ENCODE measurements around the gene HAUS3.
"Not testable (repeated sequence)": the region's sequence is repeated elsewhere in the genome, so short reads cannot be mapped to it uniquely, and the experiment has no call there.

HAUS3 gene

DNA sequence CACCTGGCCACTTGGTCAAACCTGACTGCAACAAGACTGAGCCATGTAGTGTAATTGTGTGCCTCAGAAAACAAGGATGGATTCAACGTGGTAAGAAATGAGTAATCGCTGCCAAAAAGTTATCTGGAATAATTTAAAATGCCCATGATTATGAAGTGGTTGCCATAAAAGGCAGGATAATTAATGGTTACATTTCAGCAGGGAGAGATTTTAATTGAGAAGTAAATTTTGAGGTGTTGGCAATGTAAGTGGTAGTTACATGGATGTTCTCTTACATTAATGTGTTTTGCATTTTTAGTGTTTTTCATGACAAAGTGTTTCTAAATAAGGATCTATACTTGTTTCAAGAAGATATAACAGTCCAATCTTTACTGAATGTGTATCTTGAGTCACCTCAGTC lies 15.7 kb downstream of the HAUS3 start:
- Histone ChIP-seq H3K4me1 (ENCODE audit: insufficient read depth, low read length) (peaks cover 23% of the 10 kb centered on the region), H3K36me3 (ENCODE audit: insufficient read depth, low read length) (peaks cover 4% of the 10 kb centered on the region; the same call in 1 of the 2 replicates), H3K27me3 (ENCODE audit: insufficient read depth, low read length) (no peaks in the 10 kb centered on the region), H3K4me3 (ENCODE audit: low read length) (no peak overlapping the region), H3K27ac (ENCODE audit: low read depth, low read length) (no peak overlapping the region), H3K9me3 (ENCODE audit: insufficient read depth, low read depth, low read length) (no peaks in the 10 kb centered on the region), H3K9ac (ENCODE audit: low read depth, low read length) (no peak overlapping the region)
- 94% methylated on average over 2 of the region's 2 CpGs for WGBS

DNA sequence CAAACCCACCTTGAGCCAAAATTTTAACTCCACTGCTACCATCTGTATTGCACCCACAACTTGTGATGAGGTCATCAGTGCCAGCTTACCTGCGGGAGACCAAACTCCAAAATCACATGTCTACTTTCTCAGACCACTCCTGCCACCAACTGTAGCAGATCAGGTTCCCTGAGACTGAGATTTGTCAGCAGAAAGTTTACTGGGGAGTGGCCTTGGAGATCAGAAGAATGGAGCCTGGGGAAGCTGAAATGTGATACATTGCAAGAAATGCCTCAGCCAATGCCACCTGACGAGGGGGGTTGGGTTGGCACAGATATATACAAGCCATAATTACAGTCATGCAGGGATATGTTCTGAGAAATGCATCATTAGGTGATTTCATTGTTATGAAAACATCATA lies 19.1 kb downstream of the HAUS3 start:
- 92% methylated on average over 2 of the region's 2 CpGs for WGBS
- no peaks in the 10 kb centered on the region for H3K9me3 ChIP-seq (ENCODE audit: insufficient read depth, low read depth, low read length)
- H3K36me3 ChIP-seq (ENCODE audit: insufficient read depth, low read length): no peaks in the 10 kb centered on the region
- no peak overlapping the region for H3K4me3 ChIP-seq (ENCODE audit: low read length)
- H3K27me3 ChIP-seq (ENCODE audit: insufficient read depth, low read length): no peaks in the 10 kb centered on the region
- H3K4me1 ChIP-seq (ENCODE audit: insufficient read depth, low read length): peaks cover 31% of the 10 kb centered on the region
- H3K27ac ChIP-seq (ENCODE audit: low read depth, low read length): no peak overlapping the region
- H3K9ac ChIP-seq (ENCODE audit: low read depth, low read length): no peak overlapping the region

DNA sequence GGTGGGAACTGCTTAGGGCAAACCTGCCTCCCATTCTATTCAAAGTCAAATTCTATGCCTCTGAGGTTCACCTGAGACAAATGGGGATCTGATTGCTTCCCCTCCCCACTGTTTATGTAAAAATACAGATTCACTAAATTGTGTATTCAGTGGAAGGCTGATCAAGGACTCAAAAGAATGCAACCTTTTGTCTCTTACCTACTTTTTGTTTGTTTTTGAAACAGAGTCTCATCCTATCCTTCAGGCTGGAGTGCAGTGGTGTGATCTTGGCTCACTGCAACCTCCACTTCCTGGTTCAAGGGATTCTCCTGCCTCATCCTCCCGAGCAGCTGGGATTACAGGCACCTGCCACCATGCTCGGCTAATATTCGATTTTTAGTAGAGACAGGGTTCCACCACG lies 20.5 kb downstream of the HAUS3 start:
- not testable (repeated sequence) for H3K4me3 ChIP-seq (ENCODE audit: low read length); H3K9me3 ChIP-seq (ENCODE audit: insufficient read depth, low read depth, low read length); H3K27me3 ChIP-seq (ENCODE audit: insufficient read depth, low read length); H3K36me3 ChIP-seq (ENCODE audit: insufficient read depth, low read length)
- Histone ChIP-seq H3K9ac (ENCODE audit: low read depth, low read length) (peak overlapping the region; percentile 39), H3K4me1 (ENCODE audit: insufficient read depth, low read length) (peaks cover 31% of the 10 kb centered on the region), H3K27ac (ENCODE audit: low read depth, low read length) (peak overlapping the region; percentile 58)
- 38% methylated on average over 4 of the region's 4 CpGs for WGBS

DNA sequence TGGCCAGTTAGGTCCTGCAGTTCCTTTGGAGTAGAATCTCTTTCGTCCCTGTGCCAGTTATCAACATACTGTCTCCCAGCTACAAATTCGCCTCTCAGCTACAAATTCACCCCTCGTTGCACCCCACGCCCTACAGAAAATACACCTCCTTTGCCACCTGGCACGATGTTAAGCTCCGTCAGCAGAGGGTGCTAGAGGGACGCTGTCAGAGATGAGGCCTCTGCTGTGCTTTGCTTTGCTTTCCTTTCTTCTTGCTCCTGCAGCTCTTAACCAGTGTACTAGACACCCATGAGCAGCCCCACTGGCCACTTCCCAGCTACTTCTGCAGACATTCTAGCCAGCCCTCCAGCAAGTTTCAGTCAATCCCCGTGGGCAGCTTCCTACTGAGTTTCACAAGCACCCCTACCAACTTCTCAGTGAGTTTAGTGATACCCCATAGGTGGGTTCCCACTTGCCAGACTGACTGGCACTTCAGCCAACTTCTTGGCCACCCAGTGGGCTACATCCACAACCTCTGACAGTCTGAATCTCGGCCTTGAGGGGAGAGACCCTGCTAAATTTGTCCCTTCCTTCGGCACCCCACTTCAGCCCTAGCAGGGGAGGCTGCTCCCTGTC lies 21.8 kb downstream of the HAUS3 start:
- no peaks in the 10 kb centered on the region for H3K36me3 ChIP-seq (ENCODE audit: insufficient read depth, low read length)
- H3K9me3 ChIP-seq (ENCODE audit: insufficient read depth, low read depth, low read length): no peaks in the 10 kb centered on the region
- 25% methylated on average over 10 of the region's 10 CpGs for WGBS
- no peak overlapping the region; the same call in 1 of the 2 replicates for H3K9ac ChIP-seq (ENCODE audit: low read depth, low read length)
- H3K4me3 ChIP-seq (ENCODE audit: low read length): no peak overlapping the region
- peaks cover 32% of the 10 kb centered on the region for H3K4me1 ChIP-seq (ENCODE audit: insufficient read depth, low read length)
- H3K27me3 ChIP-seq (ENCODE audit: insufficient read depth, low read length): no peaks in the 10 kb centered on the region
- H3K27ac ChIP-seq (ENCODE audit: low read depth, low read length): no peak overlapping the region

DNA sequence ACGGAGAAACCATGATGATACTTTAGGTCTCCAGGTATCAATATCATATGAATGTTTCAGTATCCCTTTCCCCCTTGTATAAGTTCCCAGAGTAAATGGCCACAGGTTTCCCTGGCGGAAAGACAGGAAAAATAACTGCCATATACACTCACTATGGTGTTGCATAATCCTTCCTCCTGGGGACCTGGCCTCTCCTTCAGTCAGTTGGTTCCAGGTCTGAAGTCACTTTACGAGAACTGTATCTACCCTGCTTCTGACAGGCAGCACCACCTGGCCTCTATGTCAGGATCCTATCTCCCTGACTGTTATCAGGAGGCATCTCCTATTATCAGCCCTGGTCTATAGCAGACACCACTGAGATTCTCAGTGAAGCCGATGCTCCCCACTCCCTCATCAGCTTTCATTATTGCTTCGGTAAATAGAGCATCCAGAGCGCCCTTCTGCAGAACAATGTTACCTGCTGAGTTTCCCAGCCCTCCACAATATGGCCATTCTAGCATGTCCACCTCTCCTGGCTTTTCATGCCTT lies 22.6 kb downstream of the HAUS3 start:
- peaks cover 35% of the 10 kb centered on the region for H3K4me1 ChIP-seq (ENCODE audit: insufficient read depth, low read length)
- H3K9me3 ChIP-seq (ENCODE audit: insufficient read depth, low read depth, low read length): no peaks in the 10 kb centered on the region
- H3K27ac ChIP-seq (ENCODE audit: low read depth, low read length): no peak overlapping the region
- H3K36me3 ChIP-seq (ENCODE audit: insufficient read depth, low read length): no peaks in the 10 kb centered on the region
- no peaks in the 10 kb centered on the region for H3K27me3 ChIP-seq (ENCODE audit: insufficient read depth, low read length)
- WGBS: 91% methylated on average over 6 of the region's 6 CpGs
- no peak overlapping the region for H3K4me3 ChIP-seq (ENCODE audit: low read length)
- no peak overlapping the region for H3K9ac ChIP-seq (ENCODE audit: low read depth, low read length)

DNA sequence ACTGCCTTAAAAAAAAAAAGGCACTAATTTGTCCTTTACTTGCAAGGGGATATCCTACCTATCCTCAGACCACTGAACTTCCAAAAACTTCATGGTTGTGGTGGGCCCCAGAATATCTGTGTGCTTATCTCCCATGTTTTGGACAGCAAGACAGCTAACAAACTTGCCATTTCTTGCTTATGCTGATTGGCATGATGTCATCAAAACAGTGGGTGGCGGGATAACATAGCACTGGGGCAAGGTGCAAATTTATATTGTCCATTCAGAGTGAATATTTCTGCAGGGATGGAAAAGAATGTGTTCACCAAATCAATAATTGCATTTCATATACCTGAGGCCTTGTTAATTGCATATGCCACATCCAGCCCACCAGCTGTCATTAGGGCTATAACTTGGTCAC lies 23.5 kb downstream of the HAUS3 start:
- Histone ChIP-seq H3K4me1 (ENCODE audit: insufficient read depth, low read length) (peaks cover 32% of the 10 kb centered on the region), H3K9ac (ENCODE audit: low read depth, low read length) (no peak overlapping the region), H3K27me3 (ENCODE audit: insufficient read depth, low read length) (no peaks in the 10 kb centered on the region), H3K9me3 (ENCODE audit: insufficient read depth, low read depth, low read length) (no peaks in the 10 kb centered on the region), H3K4me3 (ENCODE audit: low read length) (no peak overlapping the region), H3K36me3 (ENCODE audit: insufficient read depth, low read length) (no peaks in the 10 kb centered on the region), H3K27ac (ENCODE audit: low read depth, low read length) (no peak overlapping the region)
- 100% methylated on average over 1 of the region's 1 CpG for WGBS

DNA sequence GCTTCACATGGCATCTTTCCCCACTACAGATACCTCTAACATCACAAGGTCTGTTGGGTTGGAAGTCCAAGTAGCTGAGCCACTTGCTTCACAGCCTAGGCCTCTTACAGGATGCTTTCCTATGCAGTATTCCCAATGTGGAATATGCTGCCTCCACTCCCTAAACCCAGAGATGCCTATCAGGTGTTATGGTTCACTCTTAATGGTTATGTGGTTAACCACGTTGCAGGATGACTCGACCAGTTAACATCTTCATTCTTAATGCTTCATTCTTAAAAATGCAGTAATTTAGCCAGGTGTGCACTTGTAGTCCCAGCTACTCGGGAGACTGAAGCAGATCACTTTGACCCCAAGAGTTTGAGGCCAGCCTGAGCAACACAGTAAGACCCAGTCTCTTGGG lies 24.2 kb downstream of the HAUS3 start:
- 93% methylated on average over 3 of the region's 3 CpGs for WGBS

DNA sequence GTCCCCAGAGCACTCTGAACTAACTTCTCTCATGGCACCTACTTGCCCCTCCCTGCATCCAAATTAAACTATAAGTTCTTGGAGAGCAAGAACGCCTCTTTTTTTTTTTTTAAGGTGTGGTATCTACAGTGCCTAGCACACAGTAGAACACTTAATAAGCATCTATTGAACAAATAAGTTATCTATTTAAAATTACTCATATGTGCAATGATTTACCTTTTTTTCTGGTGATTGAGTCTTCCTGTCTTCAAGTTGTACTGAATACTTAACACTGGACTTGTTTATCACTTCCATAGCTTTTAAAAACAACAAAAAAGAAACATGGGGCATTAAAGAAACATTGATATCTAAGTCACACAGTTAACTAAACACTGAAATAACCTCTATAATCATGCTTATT lies 29.1 kb downstream of the HAUS3 start:
- WGBS: 89% methylated on average over 1 of the region's 1 CpG
- no peaks in the 10 kb centered on the region for H3K36me3 ChIP-seq (ENCODE audit: insufficient read depth, low read length)
- H3K27ac ChIP-seq (ENCODE audit: low read depth, low read length): no peak overlapping the region
- H3K27me3 ChIP-seq (ENCODE audit: insufficient read depth, low read length): no peaks in the 10 kb centered on the region
- 0 out of 2 replicates have a peak, but pooled peaks cover 4% of the 10 kb centered on the region for H3K4me1 ChIP-seq (ENCODE audit: insufficient read depth, low read length)
- no peaks in the 10 kb centered on the region for H3K9me3 ChIP-seq (ENCODE audit: insufficient read depth, low read depth, low read length)
- H3K4me3 ChIP-seq (ENCODE audit: low read length): no peak overlapping the region
- H3K9ac ChIP-seq (ENCODE audit: low read depth, low read length): no peak overlapping the region

More for the DNA sequence above, 24.2 kb downstream of the HAUS3 start:
- Histone ChIP-seq H3K36me3 (ENCODE audit: insufficient read depth, low read length) (no peaks in the 10 kb centered on the region), H3K4me3 (ENCODE audit: low read length) (no peak overlapping the region), H3K27ac (ENCODE audit: low read depth, low read length) (no peak overlapping the region), H3K9me3 (ENCODE audit: insufficient read depth, low read depth, low read length) (no peaks in the 10 kb centered on the region), H3K9ac (ENCODE audit: low read depth, low read length) (no peak overlapping the region), H3K4me1 (ENCODE audit: insufficient read depth, low read length) (peaks cover 25% of the 10 kb centered on the region), H3K27me3 (ENCODE audit: insufficient read depth, low read length) (no peaks in the 10 kb centered on the region)

DNA sequence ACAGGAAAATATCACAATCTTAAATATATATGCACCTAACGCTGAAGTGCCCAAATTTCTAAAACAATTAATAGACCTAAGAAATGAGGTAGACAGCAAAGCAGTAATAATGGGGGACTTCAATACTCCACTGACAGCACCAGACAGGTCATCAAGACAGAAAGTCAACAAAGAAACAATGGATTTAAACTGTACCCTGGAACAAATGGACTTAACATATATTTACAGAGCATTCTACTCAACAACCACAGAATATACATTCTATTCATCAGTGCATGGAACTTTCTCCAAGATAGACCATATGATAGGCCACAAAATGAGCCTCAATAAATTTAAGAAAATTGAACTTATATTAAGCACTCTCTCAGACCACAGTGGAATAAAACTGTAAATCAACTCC lies 39.1 kb downstream of the HAUS3 start:
- WGBS: no CpG with 5 or more reads among the region's 1 CpG
- not testable (repeated sequence) for H3K9me3 ChIP-seq (ENCODE audit: insufficient read depth, low read depth, low read length); H3K4me1 ChIP-seq (ENCODE audit: insufficient read depth, low read length); H3K36me3 ChIP-seq (ENCODE audit: insufficient read depth, low read length); H3K27me3 ChIP-seq (ENCODE audit: insufficient read depth, low read length); H3K4me3 ChIP-seq (ENCODE audit: low read length); H3K9ac ChIP-seq (ENCODE audit: low read depth, low read length); H3K27ac ChIP-seq (ENCODE audit: low read depth, low read length)

DNA sequence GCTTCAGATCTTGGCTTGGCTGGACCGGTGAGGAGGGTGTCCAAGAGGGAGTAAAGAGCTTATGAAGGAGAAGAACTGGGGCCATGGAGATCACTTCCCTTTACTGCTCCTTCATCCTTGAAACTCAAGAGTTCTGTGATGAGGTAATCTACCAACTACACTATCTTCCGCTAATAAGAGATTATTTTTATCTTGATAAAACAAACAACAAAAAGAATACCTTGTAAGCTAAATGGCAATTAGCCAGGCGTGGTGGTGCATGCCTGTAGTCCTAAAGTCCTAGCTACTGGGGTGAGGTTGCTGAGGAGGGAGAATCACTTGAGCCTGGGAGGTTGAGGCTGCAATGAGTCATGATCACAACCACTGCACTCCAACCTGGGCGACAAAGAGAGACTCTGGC lies 47.4 kb downstream of the HAUS3 start:
- Histone ChIP-seq H3K27me3 (ENCODE audit: insufficient read depth, low read length) (no peaks in the 10 kb centered on the region), H3K36me3 (ENCODE audit: insufficient read depth, low read length) (no peaks in the 10 kb centered on the region), H3K4me3 (ENCODE audit: low read length) (no peak overlapping the region), H3K4me1 (ENCODE audit: insufficient read depth, low read length) (no peaks in the 10 kb centered on the region), H3K9me3 (ENCODE audit: insufficient read depth, low read depth, low read length) (no peaks in the 10 kb centered on the region), H3K9ac (ENCODE audit: low read depth, low read length) (no peak overlapping the region), H3K27ac (ENCODE audit: low read depth, low read length) (no peak overlapping the region)
- 82% methylated on average over 2 of the region's 4 CpGs for WGBS

DNA sequence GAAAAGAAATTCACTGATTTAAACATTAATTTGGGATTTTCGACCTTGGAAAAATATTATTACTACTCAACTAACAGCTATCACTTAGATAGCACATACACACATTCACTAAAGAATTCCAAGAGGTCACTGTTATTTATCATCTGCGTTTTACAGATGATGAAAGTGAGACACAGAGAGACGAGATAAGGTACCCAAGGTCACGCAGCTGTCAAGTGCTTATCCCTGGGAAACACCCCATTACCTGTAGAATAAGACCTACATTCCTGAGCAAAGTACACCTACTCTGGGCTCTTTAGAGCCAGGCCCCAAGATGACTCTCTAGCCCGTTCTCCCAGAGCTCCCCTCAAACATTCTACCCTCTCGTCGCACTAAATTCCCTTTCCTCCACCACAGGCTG lies 48.6 kb downstream of the HAUS3 start:
- Histone ChIP-seq H3K9me3 (ENCODE audit: insufficient read depth, low read depth, low read length) (no peaks in the 10 kb centered on the region), H3K4me3 (ENCODE audit: low read length) (no peak overlapping the region), H3K27ac (ENCODE audit: low read depth, low read length) (no peak overlapping the region), H3K27me3 (ENCODE audit: insufficient read depth, low read length) (no peaks in the 10 kb centered on the region), H3K36me3 (ENCODE audit: insufficient read depth, low read length) (no peaks in the 10 kb centered on the region), H3K4me1 (ENCODE audit: insufficient read depth, low read length) (no peaks in the 10 kb centered on the region), H3K9ac (ENCODE audit: low read depth, low read length) (no peak overlapping the region)
- WGBS: 91% methylated on average over 7 of the region's 7 CpGs

DNA sequence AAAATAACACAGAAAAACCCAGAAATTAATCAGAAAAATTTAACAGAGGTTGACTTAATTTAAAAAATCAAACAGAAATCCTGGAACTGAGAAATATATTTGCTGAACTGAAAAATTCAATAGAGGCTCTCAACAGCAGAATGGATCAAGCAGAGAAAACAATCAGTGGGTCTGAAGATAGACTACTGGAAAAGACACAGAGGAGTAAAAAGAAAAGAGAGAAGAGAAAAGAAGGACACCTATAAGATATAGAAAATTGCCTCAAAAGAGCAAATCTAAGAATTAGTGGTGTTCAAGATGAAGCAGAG lies 55.1 kb downstream of the HAUS3 start:
- H3K9me3 ChIP-seq (ENCODE audit: insufficient read depth, low read depth, low read length): peaks cover 5% of the 10 kb centered on the region; the same call in 1 of the 2 replicates
- H3K4me3 ChIP-seq (ENCODE audit: low read length): no peak overlapping the region
- no peak overlapping the region for H3K9ac ChIP-seq (ENCODE audit: low read depth, low read length)
- no peaks in the 10 kb centered on the region for H3K4me1 ChIP-seq (ENCODE audit: insufficient read depth, low read length)
- H3K27ac ChIP-seq (ENCODE audit: low read depth, low read length): no peak overlapping the region
- H3K27me3 ChIP-seq (ENCODE audit: insufficient read depth, low read length): no peaks in the 10 kb centered on the region
- H3K36me3 ChIP-seq (ENCODE audit: insufficient read depth, low read length): no peaks in the 10 kb centered on the region
